GM21526 (cell line): ENCODE data around the gene UGT1A4.
"Not testable (repeated sequence)": the region's sequence is repeated elsewhere in the genome, so short reads cannot be mapped to it uniquely, and the experiment has no call there.

ENCODE experiments used
- ATAC-seq: cut with Tn5 transposase; IDR thresholded peaks from one replicate; pipeline ENCODE4 v1.9.1; 2021; ENCODE audit warnings: moderate library complexity; ENCODE audit not compliant: unreplicated experiment, low FRiP score

Gene UGT1A4

DNA sequence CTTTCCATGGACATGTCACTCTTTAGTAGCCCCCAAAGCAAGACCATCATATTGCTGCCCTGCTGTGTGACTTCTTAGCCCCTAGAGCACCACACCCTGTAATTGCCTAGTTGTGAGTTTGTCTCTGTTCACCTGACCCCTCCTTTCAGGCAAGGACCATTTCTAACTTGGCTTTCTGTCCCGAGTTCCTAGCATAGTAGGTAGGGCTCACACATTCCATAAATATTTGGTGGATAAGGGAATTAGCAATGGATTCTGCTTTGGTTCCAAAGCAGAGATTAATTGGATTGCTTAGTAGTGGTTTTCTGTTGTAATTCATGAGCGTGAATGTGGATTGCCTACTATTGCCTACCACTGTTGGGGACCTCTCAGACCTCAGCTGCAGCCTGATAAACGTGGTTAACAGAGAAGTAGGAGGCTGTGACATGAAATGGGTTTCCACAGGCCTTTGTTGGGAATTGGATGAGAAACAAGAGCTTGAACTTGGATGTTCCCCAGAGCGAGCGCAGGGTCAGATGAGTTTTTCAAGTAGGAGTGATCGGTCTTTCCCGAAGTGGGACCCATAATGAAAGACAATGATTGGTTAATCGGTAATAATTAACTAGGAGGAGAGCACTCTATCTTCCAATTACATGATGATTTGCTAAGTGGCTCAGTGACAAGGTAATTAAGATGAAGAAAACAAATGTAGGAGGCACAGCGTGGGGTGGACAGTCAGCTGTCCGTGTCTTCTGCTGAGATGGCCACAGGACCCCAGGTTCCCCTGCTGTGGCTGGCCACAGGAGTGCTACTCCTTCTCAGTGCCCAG is 28.1 kb downstream of the UGT1A4 start:
- no peak for ATAC-seq

DNA sequence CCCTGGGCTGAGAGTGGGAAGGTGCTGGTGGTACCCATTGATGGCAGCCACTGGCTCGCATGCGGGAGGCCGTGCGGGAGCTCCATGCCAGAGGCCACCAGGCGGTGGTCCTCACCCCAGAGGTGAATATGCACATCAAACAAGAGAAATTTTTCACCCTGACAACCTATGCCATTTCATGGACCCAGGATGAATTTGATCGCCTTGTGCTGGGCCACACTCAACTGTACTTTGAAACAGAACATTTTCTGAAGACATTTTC is 28.7 kb downstream of the UGT1A4 start:
- ATAC-seq, result no peak

DNA sequence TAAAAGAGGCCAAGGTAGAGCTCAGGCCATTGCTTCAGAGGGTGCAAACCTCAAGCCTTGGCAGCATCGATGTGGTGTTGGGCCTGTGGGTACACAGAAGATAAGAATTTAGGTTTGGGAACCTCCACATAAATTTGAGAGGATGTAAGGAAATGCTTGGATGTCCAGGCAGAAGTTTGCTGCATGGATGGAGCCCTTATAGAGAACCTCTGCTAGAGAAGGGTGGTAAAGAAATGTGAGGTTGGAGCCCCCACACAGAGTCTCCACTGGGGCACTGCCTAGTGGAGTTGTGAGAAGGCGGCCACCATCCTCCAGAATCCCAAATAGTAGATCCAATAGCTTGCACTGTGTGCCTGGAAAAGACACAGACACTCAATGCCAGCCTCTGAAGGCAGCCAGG is 32.2 kb downstream of the UGT1A4 start:
- not testable (repeated sequence) for ATAC-seq

DNA sequence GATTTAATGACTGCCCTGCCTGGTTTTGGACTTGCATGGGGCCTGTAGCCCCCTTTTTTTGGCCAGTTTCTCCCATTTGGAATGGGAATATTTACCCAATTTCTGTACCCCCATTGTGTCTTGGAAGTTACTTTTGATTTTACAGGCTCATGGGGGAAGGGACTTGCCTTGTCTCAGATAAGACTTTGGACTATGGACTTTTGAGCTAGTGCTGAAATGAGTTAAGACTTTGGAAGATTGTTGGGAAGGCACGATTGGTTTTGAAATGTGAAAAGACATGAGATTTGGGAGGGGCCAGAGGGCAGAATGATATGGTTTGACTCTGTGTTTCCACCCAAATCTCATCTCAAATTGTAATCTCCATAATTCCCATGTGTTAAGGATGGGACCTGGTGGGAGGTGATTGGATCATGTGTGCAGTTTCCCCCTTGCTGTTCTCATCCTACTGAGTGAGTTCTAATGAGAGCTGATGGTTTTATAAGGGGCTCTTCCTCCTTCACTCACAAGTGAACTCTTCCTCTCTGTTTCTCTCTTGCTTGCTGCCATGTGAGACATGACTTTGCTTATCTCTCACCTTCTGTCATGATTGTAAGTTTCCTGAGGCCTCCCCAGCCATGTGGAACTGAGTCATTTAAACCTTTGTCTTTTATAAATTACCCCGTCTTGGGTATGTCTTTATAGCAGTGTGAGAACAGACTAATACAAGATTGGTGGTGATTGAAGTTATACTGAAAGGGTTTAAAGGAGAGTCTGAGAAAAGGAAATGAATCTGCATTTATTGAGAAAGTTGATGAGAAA is 32.9 kb downstream of the UGT1A4 start:
- ATAC-seq, result not testable (repeated sequence)

DNA sequence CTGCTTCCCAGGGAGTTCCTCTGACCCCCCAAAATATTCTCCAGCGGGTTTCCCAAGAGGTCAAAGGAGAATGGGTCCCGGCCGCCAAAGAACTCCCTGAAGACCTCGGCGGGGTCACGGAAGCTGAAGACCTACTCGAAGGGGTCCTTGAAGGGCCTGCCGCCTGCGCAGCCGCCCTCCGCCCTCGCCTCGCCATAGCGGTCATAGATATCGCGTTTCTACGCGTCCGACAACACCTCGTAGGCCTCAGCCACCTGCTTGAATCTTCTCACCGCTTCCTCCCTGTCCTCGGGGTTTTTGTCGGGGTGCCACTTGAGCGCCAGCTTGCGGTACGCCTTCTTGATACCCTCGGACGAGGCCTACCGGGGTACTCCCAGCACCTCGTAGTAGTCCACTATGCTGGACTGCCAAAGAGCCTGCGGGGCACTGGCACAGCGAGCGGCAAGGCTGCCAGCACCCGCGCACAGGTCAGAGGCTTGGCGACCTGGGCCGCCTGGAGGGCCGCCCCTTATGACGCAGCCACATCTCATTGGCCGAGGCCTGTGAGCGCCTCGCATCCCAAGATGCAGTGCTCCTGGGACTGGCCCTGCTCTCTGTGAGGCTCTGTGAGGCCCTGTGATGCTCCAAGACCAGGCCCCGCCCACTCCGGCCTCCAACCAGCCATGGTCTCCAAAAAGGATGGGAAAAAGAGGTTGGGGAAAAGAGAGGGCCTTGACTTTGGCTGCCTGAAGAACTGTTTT is 36.5 kb downstream of the UGT1A4 start:
- no peak for ATAC-seq

DNA sequence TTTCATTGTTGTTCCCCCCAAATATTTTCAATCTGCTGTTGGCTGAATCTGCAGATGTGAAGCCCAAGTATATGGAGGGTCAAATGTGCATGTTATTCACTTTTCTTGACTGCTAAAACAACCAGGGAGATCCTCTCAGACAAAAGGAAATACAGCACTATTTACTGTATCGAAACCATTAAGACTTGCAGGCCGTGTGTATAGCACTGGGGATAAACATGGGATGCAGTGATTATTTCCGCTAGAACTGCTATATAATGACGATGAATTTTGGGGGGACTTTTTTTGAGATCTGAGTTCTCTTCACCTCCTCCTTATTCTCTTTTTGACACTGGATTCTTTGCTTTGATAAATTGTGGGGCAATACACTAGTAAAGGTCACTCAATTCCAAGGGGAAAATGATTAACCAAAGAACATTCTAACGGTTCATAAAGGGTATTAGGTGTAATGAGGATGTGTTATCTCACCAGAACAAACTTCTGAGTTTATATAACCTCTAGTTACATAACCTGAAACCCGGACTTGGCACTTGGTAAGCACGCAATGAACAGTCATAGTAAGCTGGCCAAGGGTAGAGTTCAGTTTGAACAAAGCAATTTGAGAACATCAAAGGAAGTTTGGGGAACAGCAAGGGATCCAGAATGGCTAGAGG is 38.0 kb downstream of the UGT1A4 start:
- ATAC-seq, result no peak

DNA sequence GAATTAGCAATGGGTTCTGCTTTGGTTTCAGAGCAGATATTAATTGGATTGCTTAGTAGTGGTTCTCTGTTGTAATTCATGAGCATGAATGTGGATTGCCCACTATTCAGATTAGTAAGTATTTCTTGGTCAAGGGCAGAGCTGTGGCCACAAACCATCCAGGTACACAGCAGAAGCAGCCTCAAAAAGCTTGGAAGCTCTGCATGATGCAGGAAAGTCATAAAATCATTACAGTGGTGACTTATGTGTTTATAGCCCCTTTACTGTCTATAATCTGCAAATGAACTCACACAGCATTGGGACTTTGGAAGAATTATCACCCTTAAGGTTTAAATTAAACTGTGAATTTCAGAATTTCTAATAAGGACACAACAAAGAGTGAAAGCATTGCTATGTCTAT is 39.6 kb downstream of the UGT1A4 start:
- no peak for ATAC-seq

DNA sequence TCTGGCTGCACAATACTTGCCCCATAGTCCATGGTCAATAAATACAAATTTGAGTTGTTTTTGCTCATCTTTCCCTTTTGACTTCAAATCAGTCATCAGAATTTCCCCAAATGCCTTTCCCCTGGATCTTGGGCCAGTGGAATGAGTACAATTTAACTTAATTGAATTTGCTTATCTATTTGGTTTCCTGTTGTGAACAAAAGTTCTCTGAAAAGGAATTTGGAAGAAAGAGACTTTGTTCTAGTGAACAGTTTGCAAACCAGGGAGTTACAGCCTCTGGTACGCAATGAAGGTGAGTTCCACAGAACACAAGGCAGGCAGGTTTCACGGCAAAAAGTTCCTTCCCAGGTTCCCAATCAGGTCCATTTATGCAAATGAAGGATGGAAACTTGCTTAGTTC is 40.3 kb downstream of the UGT1A4 start:
- no peak for ATAC-seq

DNA sequence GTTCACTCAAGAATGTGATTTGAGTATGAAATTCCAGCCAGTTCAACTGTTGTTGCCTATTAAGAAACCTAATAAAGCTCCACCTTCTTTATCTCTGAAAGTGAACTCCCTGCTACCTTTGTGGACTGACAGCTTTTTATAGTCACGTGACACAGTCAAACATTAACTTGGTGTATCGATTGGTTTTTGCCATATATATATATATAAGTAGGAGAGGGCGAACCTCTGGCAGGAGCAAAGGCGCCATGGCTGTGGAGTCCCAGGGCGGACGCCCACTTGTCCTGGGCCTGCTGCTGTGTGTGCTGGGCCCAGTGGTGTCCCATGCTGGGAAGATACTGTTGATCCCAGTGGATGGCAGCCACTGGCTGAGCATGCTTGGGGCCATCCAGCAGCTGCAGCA is 41.5 kb downstream of the UGT1A4 start, which contains the start of gene UGT1A1:
Gene UGT1A1, plus strand, starts transcription at position 228 of the 400 bp plus-strand sequence. Its CDS starts 18 bp downstream, at position 246.
- ATAC-seq, result no peak

DNA sequence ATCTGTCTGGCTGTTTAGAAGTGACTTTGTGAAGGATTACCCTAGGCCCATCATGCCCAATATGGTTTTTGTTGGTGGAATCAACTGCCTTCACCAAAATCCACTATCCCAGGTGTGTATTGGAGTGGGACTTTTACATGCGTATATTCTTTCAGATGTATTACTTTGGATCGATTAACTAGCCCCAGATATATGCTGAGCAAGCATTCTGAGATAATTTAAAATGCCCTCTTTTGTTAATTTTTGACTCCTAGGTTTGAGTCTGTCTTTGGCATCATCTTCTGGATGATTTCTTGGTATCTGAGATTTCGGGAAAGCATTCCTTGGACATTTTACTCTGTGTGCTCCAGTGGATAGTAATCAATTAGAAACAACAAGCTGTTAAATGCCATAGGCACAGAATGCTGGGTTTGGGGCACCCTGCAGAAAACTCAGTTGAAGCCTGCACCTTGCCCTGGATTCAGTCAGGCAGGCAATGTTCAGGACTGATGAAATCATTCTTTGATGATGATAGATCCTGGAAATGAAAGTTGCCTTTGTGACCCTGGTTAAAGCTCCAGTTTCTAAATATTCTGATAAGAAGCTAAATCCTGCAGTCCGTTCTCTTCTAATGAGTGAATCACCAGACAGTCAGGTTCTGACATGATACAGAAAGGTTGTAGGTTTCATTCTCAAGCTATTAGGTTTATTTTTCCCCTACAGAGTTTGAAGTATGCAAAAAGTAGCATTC is 42.7 kb downstream of the UGT1A4 start:
- ATAC-seq, result no peak

DNA sequence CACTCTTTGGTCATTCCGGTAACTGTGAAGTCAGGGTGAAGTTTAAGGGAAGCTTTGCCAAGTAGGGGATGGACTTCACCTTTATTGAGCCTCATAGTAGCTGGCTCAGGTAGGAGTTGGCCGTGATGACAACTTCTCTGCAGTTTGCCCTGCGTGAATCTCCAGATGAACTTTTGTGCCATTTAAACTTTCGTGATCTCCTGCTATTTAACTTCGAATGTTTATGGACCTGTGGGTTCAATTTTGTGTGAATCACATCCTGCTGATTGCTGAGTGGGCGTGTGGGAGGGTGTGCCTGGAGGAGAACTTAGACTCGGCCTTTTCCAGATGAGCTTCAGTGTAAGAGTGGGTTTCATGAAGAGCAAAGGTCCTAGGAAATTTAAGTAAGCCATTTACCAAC is 45.7 kb downstream of the UGT1A4 start:
- ATAC-seq, result no peak

DNA sequence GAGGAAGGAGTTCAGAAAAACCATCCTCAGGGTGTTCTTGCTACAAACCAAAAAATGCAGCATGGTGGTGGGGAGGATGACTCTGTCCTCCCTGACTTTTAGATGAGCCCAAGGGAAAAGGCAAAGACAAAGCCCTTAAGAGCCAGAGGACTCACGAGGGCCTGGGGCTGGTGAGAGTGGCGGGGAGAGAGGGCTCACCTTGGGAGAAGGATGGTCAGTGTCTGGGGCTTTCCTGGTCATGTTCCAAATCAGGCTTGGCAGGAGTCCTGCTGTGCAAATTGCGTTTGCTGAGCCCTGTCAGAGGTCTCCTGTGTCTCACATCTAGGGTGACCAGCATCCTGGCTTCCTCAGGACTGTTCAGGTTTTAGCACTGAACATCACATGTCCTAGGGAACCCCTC is 46.2 kb downstream of the UGT1A4 start:
- no peak for ATAC-seq

DNA sequence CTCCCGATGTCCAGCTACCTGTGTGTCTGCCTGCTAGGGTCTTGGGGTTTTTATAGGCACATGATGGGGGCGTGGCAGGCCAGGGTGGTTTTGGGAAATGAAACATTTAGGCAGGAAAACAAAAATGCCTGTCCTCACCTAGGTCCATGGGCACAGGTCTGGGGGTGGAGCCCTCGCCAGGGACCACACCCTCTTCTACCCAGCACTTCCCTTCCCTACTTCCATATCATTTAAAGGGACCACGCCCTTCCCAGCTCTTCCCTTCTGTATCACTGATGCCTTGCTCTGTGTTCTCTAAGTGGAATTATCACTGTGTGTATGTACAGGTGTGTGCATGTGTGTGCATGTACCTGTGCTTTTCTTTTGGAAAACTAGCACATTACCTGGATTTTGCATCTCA is 47.9 kb downstream of the UGT1A4 start:
- no peak for ATAC-seq

DNA sequence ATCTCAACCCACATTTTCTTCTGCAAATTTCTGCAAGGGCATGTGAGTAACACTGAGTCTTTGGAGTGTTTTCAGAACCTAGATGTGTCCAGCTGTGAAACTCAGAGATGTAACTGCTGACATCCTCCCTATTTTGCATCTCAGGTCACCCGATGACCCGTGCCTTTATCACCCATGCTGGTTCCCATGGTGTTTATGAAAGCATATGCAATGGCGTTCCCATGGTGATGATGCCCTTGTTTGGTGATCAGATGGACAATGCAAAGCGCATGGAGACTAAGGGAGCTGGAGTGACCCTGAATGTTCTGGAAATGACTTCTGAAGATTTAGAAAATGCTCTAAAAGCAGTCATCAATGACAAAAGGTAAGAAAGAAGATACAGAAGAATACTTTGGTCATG is 49.5 kb downstream of the UGT1A4 start:
- no peak for ATAC-seq

DNA sequence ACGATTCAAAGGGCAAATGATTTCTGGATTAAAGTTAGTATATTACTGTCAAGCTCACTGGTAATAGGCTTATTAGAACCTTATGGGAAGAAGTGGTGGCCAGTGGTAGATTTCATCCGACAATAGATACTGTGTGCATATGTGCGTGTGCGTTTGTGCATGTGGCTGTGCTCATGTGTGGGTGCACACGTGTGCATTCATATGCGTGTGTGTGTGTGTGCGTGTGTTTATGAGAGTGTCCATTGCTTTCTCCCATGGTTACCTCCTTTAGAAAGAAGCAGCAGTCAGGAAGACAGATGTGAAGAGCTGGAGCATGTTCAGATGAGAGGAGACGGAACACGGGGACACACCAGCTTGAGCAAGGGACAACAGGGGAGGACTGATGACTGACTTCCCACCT is 50.7 kb downstream of the UGT1A4 start:
- ATAC-seq, result no peak

DNA sequence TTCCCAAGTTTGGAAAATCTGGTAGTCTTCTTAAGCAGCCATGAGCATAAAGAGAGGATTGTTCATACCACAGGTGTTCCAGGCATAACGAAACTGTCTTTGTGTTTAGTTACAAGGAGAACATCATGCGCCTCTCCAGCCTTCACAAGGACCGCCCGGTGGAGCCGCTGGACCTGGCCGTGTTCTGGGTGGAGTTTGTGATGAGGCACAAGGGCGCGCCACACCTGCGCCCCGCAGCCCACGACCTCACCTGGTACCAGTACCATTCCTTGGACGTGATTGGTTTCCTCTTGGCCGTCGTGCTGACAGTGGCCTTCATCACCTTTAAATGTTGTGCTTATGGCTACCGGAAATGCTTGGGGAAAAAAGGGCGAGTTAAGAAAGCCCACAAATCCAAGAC is 53.6 kb downstream of the UGT1A4 start:
- no peak for ATAC-seq

DNA sequence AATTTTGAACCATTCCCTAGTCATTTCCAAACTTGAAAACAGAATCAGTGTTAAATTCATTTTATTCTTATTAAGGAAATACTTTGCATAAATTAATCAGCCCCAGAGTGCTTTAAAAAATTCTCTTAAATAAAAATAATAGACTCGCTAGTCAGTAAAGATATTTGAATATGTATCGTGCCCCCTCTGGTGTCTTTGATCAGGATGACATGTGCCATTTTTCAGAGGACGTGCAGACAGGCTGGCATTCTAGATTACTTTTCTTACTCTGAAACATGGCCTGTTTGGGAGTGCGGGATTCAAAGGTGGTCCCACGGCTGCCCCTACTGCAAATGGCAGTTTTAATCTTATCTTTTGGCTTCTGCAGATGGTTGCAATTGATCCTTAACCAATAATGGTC is 54.0 kb downstream of the UGT1A4 start:
- no peak for ATAC-seq

DNA sequence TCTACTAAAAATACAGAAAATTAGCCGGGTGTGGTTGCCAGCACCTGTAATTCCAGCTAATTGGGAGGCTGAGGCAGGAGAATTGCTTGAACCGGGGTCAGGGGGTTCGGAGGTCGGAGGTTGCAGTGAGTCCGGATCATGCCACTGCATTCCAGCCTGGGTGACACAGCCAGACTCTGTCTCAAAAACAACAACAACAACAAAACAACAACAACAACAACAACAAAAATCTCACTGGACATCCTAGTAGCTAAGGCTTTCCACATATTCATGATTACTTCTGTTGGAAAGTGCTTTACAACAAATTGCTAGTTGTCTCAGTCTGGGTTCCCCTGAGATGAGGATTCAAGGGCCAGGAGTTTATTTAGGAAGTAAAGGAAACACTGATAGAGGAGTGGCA is 55.3 kb downstream of the UGT1A4 start:
- ATAC-seq, result no peak

DNA sequence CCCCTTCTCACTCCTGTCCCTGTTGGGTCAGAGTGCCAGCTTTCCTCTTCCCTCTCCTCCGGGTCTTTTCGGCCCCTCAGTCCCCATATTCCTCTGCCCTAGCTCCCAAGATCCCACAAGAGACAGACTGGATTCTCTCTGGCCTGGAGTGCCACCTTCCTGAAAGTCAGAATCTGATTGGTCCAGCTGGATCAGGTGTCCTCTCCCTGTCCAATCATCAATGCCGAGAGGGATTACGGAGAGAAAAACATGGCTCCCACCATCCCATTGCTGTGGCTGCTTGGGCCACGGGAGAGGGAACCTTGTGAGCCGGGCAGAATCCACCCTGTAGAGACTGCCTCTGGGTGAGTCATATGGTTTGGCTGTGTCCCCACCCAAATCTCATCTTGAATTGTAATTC is 56.9 kb downstream of the UGT1A4 start:
- no peak for ATAC-seq

DNA sequence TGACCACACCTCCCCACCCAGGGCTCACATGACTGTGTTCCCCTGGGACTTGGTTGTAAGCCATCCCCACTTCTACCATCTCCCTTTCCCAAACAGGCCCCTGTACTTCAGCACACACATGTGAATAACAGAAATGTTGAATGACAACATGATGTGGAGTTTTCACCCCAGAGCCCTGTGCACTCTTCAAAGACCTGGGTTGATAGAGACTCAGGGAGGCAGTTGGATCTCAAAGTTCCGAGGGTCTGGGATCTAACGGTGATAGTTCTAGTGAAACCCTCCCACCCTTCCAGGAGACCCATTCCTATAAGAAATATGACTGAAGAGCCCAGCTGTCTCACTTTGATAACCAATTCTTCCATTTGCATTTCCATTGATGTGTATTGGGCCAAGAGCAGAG is 59.5 kb downstream of the UGT1A4 start, which contains the start of gene MROH2A:
Gene MROH2A, plus strand, starts transcription at position 301 of the 400 bp plus-strand sequence. CDS start 1,029 bp downstream, outside the sequence.
- ATAC-seq, result no peak
